ENCODE data around the gene NOS1AP.

GRCh38 chr1:162147760-162148159, 78.3 kb downstream of the NOS1AP start:
- TF ChIP-seq FOXM1 (IDR thresholded peaks at IDR 0.05; ENCODE audit: borderline replicate concordance) = no peak
- no peak for TF ChIP-seq ELF4 (IDR thresholded peaks at IDR 0.05)
